UCSD-AML1 (cell line): ENCODE data around the gene DNASE2.

Source experiments
- DNase-seq: peaks from one replicate; lab custom pipeline; 2025; ENCODE audit not compliant: unreplicated experiment; lab: John Stamatoyannopoulos, UW

Gene DNASE2

GRCh38 chr19:12836529-12836863 lies 44.8 kb downstream of the DNASE2 start:
- DNase-seq = no peak

GRCh38 chr19:12834976-12835757 lies 46.1 kb downstream of the DNASE2 start:
- DNase-seq = no peak

GRCh38 chr19:12834566-12834943 lies 46.7 kb downstream of the DNASE2 start, which contains the start of gene RTBDN:
Gene RTBDN, minus strand, starts transcription at chr19:12834579. Its CDS starts 4,600 bp downstream, at chr19:12829979.
- no peak for DNase-seq

- DNase-seq = no peak
Observed at GRCh38 chr19:12833738-12834565, 47.3 kb downstream of the DNASE2 start.

GRCh38 chr19:12833418-12833737 lies 47.9 kb downstream of the DNASE2 start:
- no peak for DNase-seq

GRCh38 chr19:12828494-12828893 lies 52.8 kb downstream of the DNASE2 start:
- peak; percentile 60 for DNase-seq

GRCh38 chr19:12825254-12826131 lies 55.8 kb downstream of the DNASE2 start:
- DNase-seq = peak; percentile 58
